Activated T-cell treated with anti-CD3 and anti-CD28 coated beads, Interleukin-2, amount 50 U/mL, for 72 hours (primary cell): Measurements from ENCODE around the gene IFNE. TPM values are rescaled to one million over a fixed set of nuclear protein-coding genes. Genes with fewer than 3 reads are reported as not detected.
"Not testable (repeated sequence)": the region's sequence is repeated elsewhere in the genome, so short reads cannot be mapped to it uniquely, and the experiment has no call there.

Experiments
- ATAC-seq, 2 donors: fragments of 150-1000 bp; cut with Tn5 transposase; replicated peaks in 1 of 2; 2 replicates each; pipeline ENCODE4 v1.10.0; 2021; ENCODE audit warnings: moderate library complexity in 2 of 2, mild to moderate bottlenecking in 1 of 2
- DNase-seq, 2 donors: peaks; one replicate each; pipeline ENCODE4 v3.0.0; 2021 to 2022; ENCODE audit warnings: mixed read lengths in 1 of 2
- H3K27ac Mint-ChIP-seq: one replicate; pipeline ENCODE4 v1.8.0; 2022; ENCODE audit warnings: mild to moderate bottlenecking, moderate library complexity, mixed read lengths
- H3K27me3 Mint-ChIP-seq: one replicate; pipeline ENCODE4 v1.8.0; 2022; ENCODE audit warnings: low read depth, mixed read lengths
- H3K36me3 Mint-ChIP-seq, 2 donors: one replicate each; pipeline ENCODE4 v1.8.0; 2022; ENCODE audit warnings: mixed read lengths in 2 of 2, mild to moderate bottlenecking in 1 of 2; ENCODE audit not compliant: insufficient read depth in 2 of 2
- H3K4me1 Mint-ChIP-seq: one replicate; pipeline ENCODE4 v1.8.0; 2022; ENCODE audit warnings: low read depth, mixed read lengths
- H3K4me3 Mint-ChIP-seq, 2 donors: one replicate each; pipeline ENCODE4 v1.8.0; 2022; ENCODE audit warnings: mild to moderate bottlenecking in 2 of 2, mixed read lengths in 2 of 2, moderate library complexity in 2 of 2
- H3K9me3 Mint-ChIP-seq, 2 donors: one replicate each; pipeline ENCODE4 v1.8.0; 2022; ENCODE audit warnings: mixed read lengths in 2 of 2
- total RNA-seq, 2 donors: library from RNA; stranded (reverse); gene quantifications; one replicate each; pipeline ENCODE4 v1.2.3, GENCODE V29; 2022

The IFNE gene
- total RNA-seq, 2 donors from 2014 or later, result not detected

- H3K4me3 Mint-ChIP-seq, result no peak overlapping the region
- no peaks in the 10 kb centered on the region for H3K9me3 Mint-ChIP-seq
- H3K27ac Mint-ChIP-seq, result no peak overlapping the region
- peaks cover 11% of the 10 kb centered on the region for H3K27me3 Mint-ChIP-seq
- no peaks in the 10 kb centered on the region for H3K36me3 Mint-ChIP-seq
- DNase-seq (no peak), ATAC-seq (no peak)
- peaks cover 4% of the 10 kb centered on the region for H3K4me1 Mint-ChIP-seq
These were observed 12.0 kb downstream of the IFNE start for GRCh38 chr9:21470126-21470525.

GRCh38 chr9:21465859-21466518 is 16.1 kb downstream of the IFNE start:
- peak; percentile 47 to 53 for ATAC-seq
- peaks cover 4% of the 10 kb centered on the region for H3K4me1 Mint-ChIP-seq
- H3K36me3 Mint-ChIP-seq, result peaks cover 0 to 5% of the 10 kb centered on the region in 2 donors
- no peak overlapping the region for H3K27ac Mint-ChIP-seq
- H3K9me3 Mint-ChIP-seq, result no peaks in the 10 kb centered on the region
- H3K4me3 Mint-ChIP-seq, result no peak overlapping the region
- peak in 1 of 2 donors; percentile 21 for DNase-seq
- H3K27me3 Mint-ChIP-seq, result no peaks in the 10 kb centered on the region

GRCh38 chr9:21465138-21465537 is 17.0 kb downstream of the IFNE start:
- no peaks in the 10 kb centered on the region for H3K27me3 Mint-ChIP-seq
- ATAC-seq (no peak), DNase-seq (no peak)
- no peak overlapping the region for H3K4me3 Mint-ChIP-seq
- H3K4me1 Mint-ChIP-seq, result peaks cover 4% of the 10 kb centered on the region
- H3K27ac Mint-ChIP-seq, result no peak overlapping the region
- H3K9me3 Mint-ChIP-seq, result no peaks in the 10 kb centered on the region
- peaks cover 0 to 5% of the 10 kb centered on the region in 2 donors for H3K36me3 Mint-ChIP-seq

- Mint-ChIP-seq H3K27me3 (no peaks in the 10 kb centered on the region), H3K4me3 (no peak overlapping the region), H3K9me3 (peaks cover 0 to 2% of the 10 kb centered on the region in 2 donors), H3K36me3 (peaks cover 0 to 5% of the 10 kb centered on the region in 2 donors), H3K27ac (no peak overlapping the region), H3K4me1 (peaks cover 4% of the 10 kb centered on the region)
- DNase-seq (no peak), ATAC-seq (no peak)
These were observed 20.7 kb downstream of the IFNE start for GRCh38 chr9:21461377-21461776.

- DNase-seq (peak; percentile 17 to 27), ATAC-seq (peak; percentile 72 to 79)
- no peaks in the 10 kb centered on the region for H3K27me3 Mint-ChIP-seq
- H3K9me3 Mint-ChIP-seq, result peaks cover 0 to 2% of the 10 kb centered on the region in 2 donors
- H3K27ac Mint-ChIP-seq, result no peak overlapping the region
- no peaks in the 10 kb centered on the region for H3K36me3 Mint-ChIP-seq
- no peaks in the 10 kb centered on the region for H3K4me1 Mint-ChIP-seq
- H3K4me3 Mint-ChIP-seq, result no peak overlapping the region
These were observed 26.8 kb downstream of the IFNE start for GRCh38 chr9:21455320-21455719.

GRCh38 chr9:21454149-21454548 is 28.0 kb downstream of the IFNE start:
- peaks cover 0 to 2% of the 10 kb centered on the region in 2 donors for H3K9me3 Mint-ChIP-seq
- no peaks in the 10 kb centered on the region for H3K36me3 Mint-ChIP-seq
- DNase-seq, result no peak
- H3K27me3 Mint-ChIP-seq, result no peaks in the 10 kb centered on the region
- no peak overlapping the region for H3K4me3 Mint-ChIP-seq
- no peak overlapping the region for H3K27ac Mint-ChIP-seq
- H3K4me1 Mint-ChIP-seq, result no peaks in the 10 kb centered on the region
- ATAC-seq, result no peak

- Mint-ChIP-seq H3K27me3 (peaks cover 9% of the 10 kb centered on the region), H3K27ac (no peak overlapping the region), H3K36me3 (no peaks in the 10 kb centered on the region), H3K4me3 (no peak overlapping the region), H3K4me1 (no peaks in the 10 kb centered on the region), H3K9me3 (no peaks in the 10 kb centered on the region)
- DNase-seq (no peak), ATAC-seq (no peak)
These were observed 29.4 kb downstream of the IFNE start for GRCh38 chr9:21452681-21453080.

GRCh38 chr9:21450733-21451394 is 31.2 kb downstream of the IFNE start:
- H3K36me3 Mint-ChIP-seq, result no peaks in the 10 kb centered on the region
- no peak for DNase-seq

GRCh38 chr9:21449312-21449711 is 32.8 kb downstream of the IFNE start:
- peaks cover 13% of the 10 kb centered on the region for H3K27me3 Mint-ChIP-seq
- not testable (repeated sequence) for ATAC-seq, H3K9me3 Mint-ChIP-seq, H3K27ac Mint-ChIP-seq, H3K4me1 Mint-ChIP-seq, H3K36me3 Mint-ChIP-seq, DNase-seq, H3K4me3 Mint-ChIP-seq

More at GRCh38 chr9:21450733-21451394, 31.2 kb downstream of the IFNE start:
- no peak for ATAC-seq
- Mint-ChIP-seq H3K9me3 (no peaks in the 10 kb centered on the region), H3K27me3 (peaks cover 13% of the 10 kb centered on the region), H3K4me1 (no peaks in the 10 kb centered on the region), H3K4me3 (no peak overlapping the region), H3K27ac (no peak overlapping the region)

- DNase-seq (no peak), ATAC-seq (peak; percentile 39 to 60)
- Mint-ChIP-seq H3K27me3 (peaks cover 13% of the 10 kb centered on the region), H3K36me3 (no peaks in the 10 kb centered on the region), H3K4me1 (peaks cover 10% of the 10 kb centered on the region), H3K27ac (no peak overlapping the region), H3K4me3 (peak overlapping the region; percentile 1 to 65), H3K9me3 (no peaks in the 10 kb centered on the region)
These were observed 38.1 kb downstream of the IFNE start for GRCh38 chr9:21443849-21444625.

- Mint-ChIP-seq H3K27ac (no peak within 1 kb of the TSS), H3K27me3 (no peaks in the 10 kb centered on the region), H3K36me3 (no peaks in the 10 kb centered on the region), H3K4me1 (peaks cover 10% of the 10 kb centered on the region), H3K9me3 (no peaks in the 10 kb centered on the region), H3K4me3 (no peak within 1 kb of the TSS)
- ATAC-seq (no peak), DNase-seq (no peak)
These were observed 42.0 kb downstream of the IFNE start, which contains the start of gene IFNA1 for GRCh38 chr9:21440139-21440538. TSS of gene IFNA1 (plus strand) at chr9:21440439. CDS start at chr9:21440508, 69 bp downstream.

- ATAC-seq, H3K4me3 Mint-ChIP-seq, H3K9me3 Mint-ChIP-seq, H3K4me1 Mint-ChIP-seq, DNase-seq, H3K36me3 Mint-ChIP-seq: not testable (repeated sequence)
- H3K27me3 Mint-ChIP-seq, result peaks cover 14% of the 10 kb centered on the region
- peak overlapping the region; percentile 51 for H3K27ac Mint-ChIP-seq
These were observed 47.1 kb downstream of the IFNE start for GRCh38 chr9:21435015-21435383.
